Neural progenitor cell (in vitro differentiated cells): ENCODE results near the gene JHY.

Experiments
- EZH2 ChIP-seq: fragments of 200-600 bp; sonication (generic); IDR thresholded peaks from 2 replicates; pipeline ENCODE4 v1.6.1; 2017; ENCODE audit warnings: antibody characterized with exemption, mild to moderate bottlenecking, moderate library complexity
- EZH2phosphoT487 ChIP-seq: fragments of 200-600 bp; sonication (generic); IDR thresholded peaks from 2 replicates; pipeline ENCODE4 v1.6.1; 2017; ENCODE audit warnings: antibody characterized with exemption
- TF ChIP-seq, protein P1 (sequence below): fragments of 200-600 bp; sonication (generic); IDR thresholded peaks from 2 replicates; pipeline ENCODE4 v1.5.1; 2017; ENCODE audit warnings: antibody characterized with exemption, mild to moderate bottlenecking

DNA sequence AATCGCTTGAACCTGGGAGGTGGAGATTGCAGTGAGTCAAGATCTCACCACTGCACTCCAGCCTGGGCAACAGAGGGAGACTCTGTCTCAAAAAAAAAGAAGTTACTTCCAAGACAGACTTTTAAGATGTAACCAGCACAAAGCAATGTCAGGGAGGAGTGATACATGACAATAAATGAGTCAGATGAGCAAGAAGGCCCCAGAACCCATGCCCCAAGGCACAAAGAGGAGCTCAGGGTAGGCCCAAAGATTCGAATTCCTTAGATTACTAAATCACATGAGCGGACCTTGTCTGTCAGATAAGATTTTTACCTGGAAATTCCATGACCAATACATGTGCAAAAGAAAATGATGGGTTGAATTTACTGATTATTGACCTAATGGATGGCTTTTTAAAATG, 10.5 kb upstream of the JHY start:
- TF ChIP-seq, protein P1, sequence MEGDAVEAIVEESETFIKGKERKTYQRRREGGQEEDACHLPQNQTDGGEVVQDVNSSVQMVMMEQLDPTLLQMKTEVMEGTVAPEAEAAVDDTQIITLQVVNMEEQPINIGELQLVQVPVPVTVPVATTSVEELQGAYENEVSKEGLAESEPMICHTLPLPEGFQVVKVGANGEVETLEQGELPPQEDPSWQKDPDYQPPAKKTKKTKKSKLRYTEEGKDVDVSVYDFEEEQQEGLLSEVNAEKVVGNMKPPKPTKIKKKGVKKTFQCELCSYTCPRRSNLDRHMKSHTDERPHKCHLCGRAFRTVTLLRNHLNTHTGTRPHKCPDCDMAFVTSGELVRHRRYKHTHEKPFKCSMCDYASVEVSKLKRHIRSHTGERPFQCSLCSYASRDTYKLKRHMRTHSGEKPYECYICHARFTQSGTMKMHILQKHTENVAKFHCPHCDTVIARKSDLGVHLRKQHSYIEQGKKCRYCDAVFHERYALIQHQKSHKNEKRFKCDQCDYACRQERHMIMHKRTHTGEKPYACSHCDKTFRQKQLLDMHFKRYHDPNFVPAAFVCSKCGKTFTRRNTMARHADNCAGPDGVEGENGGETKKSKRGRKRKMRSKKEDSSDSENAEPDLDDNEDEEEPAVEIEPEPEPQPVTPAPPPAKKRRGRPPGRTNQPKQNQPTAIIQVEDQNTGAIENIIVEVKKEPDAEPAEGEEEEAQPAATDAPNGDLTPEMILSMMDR = no peak
- TF ChIP-seq EZH2phosphoT487 (no peak), EZH2 (no peak)
